ENCODE measurements around the gene STX2. TPM values are rescaled to one million over a fixed set of nuclear protein-coding genes. Genes with fewer than 3 reads are reported as not detected.
"Not testable (repeated sequence)": the region's sequence is repeated elsewhere in the genome, so short reads cannot be mapped to it uniquely, and the experiment has no call there.

STX2 gene
- total RNA-seq, 1 donor: 58.3 TPM

GRCh38 chr12:130856088-130856487, 17.0 kb upstream of the STX2 start:
- TF ChIP-seq, protein P1, sequence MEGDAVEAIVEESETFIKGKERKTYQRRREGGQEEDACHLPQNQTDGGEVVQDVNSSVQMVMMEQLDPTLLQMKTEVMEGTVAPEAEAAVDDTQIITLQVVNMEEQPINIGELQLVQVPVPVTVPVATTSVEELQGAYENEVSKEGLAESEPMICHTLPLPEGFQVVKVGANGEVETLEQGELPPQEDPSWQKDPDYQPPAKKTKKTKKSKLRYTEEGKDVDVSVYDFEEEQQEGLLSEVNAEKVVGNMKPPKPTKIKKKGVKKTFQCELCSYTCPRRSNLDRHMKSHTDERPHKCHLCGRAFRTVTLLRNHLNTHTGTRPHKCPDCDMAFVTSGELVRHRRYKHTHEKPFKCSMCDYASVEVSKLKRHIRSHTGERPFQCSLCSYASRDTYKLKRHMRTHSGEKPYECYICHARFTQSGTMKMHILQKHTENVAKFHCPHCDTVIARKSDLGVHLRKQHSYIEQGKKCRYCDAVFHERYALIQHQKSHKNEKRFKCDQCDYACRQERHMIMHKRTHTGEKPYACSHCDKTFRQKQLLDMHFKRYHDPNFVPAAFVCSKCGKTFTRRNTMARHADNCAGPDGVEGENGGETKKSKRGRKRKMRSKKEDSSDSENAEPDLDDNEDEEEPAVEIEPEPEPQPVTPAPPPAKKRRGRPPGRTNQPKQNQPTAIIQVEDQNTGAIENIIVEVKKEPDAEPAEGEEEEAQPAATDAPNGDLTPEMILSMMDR (IDR thresholded peaks at IDR 0.05; ENCODE audit: insufficient read depth, low read depth, low read length): no peak
- no peak overlapping the region for H3K4me3 ChIP-seq (ENCODE audit: low read depth, low read length)
- no peak for DNase-seq (ENCODE audit: low read depth)

GRCh38 chr12:130850418-130851021, 11.5 kb upstream of the STX2 start:
- H3K4me3 ChIP-seq (ENCODE audit: low read depth, low read length): no peak overlapping the region
- TF ChIP-seq, protein P1 (IDR thresholded peaks at IDR 0.05; ENCODE audit: insufficient read depth, low read depth, low read length): no peak
- DNase-seq (ENCODE audit: low read depth): no peak

DNA sequence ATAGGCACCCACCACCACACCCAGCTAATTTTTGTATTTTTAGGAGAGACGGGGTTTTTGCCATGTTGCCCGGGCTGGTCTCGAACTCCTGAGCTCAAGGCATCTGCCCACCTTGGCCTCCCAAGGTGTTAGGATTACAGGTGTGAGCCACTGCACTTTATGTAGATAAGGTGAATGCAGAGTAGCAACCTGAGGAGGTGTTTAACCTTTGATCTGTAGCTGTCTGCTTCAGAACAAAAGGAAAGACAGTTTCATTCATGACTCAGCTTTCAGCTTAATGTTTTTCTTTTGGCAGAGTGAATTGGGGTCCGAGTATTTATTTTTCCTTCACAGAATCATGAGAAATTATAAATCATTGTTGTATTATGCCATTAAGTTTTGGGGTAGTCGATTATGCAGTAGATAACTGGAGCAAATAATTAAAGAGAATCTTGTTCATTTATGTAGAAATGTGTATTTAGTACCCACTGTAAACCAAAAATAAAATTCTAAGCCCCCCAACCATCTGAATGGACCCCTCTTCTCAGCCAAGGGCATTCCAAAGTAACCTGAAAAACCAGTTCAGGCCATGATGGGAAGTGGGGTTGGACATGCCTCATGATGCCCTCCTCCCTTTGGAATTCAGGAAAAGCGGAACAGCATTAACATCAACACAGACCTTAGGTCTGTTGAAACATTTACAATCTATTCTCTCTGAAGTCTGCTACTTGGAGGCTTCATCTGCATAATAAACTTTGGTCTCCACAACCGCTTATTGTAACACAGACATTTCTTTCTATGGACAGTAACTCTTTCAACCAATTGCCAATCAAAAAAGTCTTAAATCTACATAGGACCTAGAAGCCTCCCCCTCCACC, 10.7 kb upstream of the STX2 start:
- H3K4me3 ChIP-seq (ENCODE audit: low read depth, low read length): no peak overlapping the region
- no peak for DNase-seq (ENCODE audit: low read depth)
- TF ChIP-seq, protein P1 (IDR thresholded peaks at IDR 0.05; ENCODE audit: insufficient read depth, low read depth, low read length): no peak

GRCh38 chr12:130848785-130849305, 9.8 kb upstream of the STX2 start:
- DNase-seq (ENCODE audit: low read depth); H3K4me3 ChIP-seq (ENCODE audit: low read depth, low read length): not testable (repeated sequence)

GRCh38 chr12:130848105-130848504, 9.1 kb upstream of the STX2 start:
- DNase-seq (ENCODE audit: low read depth); H3K4me3 ChIP-seq (ENCODE audit: low read depth, low read length): not testable (repeated sequence)

- TF ChIP-seq, protein P1 (IDR thresholded peaks at IDR 0.05; ENCODE audit: insufficient read depth, low read depth, low read length): no peak
- DNase-seq (ENCODE audit: low read depth): peak; percentile 54
- no peak overlapping the region for H3K4me3 ChIP-seq (ENCODE audit: low read depth, low read length)
Measured at GRCh38 chr12:130847112-130847511, 8.1 kb upstream of the STX2 start.

DNA sequence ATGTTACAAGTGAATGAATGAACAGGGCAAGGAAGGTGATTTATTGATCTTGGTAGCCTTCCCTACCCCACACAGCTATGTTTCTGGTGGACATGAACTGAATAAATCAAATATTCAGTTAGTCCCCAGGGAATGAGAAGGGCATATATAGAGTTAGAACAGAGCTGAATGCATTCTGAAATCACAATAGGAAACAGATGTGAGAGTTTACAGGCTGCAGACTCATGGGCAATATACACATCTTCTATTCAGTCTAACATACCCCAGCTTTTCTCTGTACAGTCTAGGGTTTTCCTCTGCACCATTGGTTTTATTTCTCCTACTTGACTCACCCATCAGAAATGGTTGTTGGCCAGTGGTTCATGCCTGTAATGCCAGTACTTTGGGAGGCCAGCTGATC, 7.3 kb upstream of the STX2 start:
- DNase-seq (ENCODE audit: low read depth): no peak
- H3K4me3 ChIP-seq (ENCODE audit: low read depth, low read length): no peak overlapping the region
- TF ChIP-seq, protein P1 (IDR thresholded peaks at IDR 0.05; ENCODE audit: insufficient read depth, low read depth, low read length): no peak
